ENCODE results near the gene ANO9. TPM values are rescaled to one million over a fixed set of nuclear protein-coding genes. Genes with fewer than 3 reads are reported as not detected.

Gene ANO9
- total and polyA plus RNA-seq, 2 experiments from 2014 or later, result 9.0 to 10.2 TPM

- H3K79me2 ChIP-seq (replicated peaks; ENCODE audit: insufficient read depth), result no peaks in the 10 kb centered on the region
- no peak overlapping the region for H3K27ac Mint-ChIP-seq
- H3K9me2 ChIP-seq (ENCODE audit: insufficient read depth), result no peaks in the 10 kb centered on the region
- ATAC-seq (no peak), DNase-seq (ENCODE audit: low spot score) (no peak)
- no peak overlapping the region for H3K4me3 Mint-ChIP-seq
- H3K27me3 Mint-ChIP-seq (ENCODE audit: insufficient read depth, low read depth, poor library complexity), result peaks cover 11% of the 10 kb centered on the region
- peaks cover 15% of the 10 kb centered on the region for H3K9me3 Mint-ChIP-seq
- H3K27ac ChIP-seq (ENCODE audit: low read depth), result no peak overlapping the region
- H3K27me3 ChIP-seq (ENCODE audit: insufficient read depth), result no peaks in the 10 kb centered on the region
- H3K4me2 ChIP-seq, result no peak overlapping the region
- H2AFZ ChIP-seq, result no peak overlapping the region
- TF ChIP-seq REST (IDR thresholded peaks at IDR 0.05; ENCODE audit: unreplicated experiment), result no peak
- no peak for TF ChIP-seq NANOG (IDR thresholded peaks at IDR 0.05; ENCODE audit: borderline replicate concordance)
- TF ChIP-seq EZH2 (IDR thresholded peaks at IDR 0.05; ENCODE audit: low read depth, unreplicated experiment), result no peak
- no peak for TF ChIP-seq ZNF114 (CRISPR knock-in tag; IDR thresholded peaks at IDR 0.05)
- TF ChIP-seq CREB1 (CRISPR knock-in tag; IDR thresholded peaks at IDR 0.05; ENCODE audit: low read depth), result no peak
- no peak for TF ChIP-seq JUNB (IDR thresholded peaks at IDR 0.05; ENCODE audit: unreplicated experiment)
- no peak for TF ChIP-seq ZNF331 (CRISPR knock-in tag; IDR thresholded peaks at IDR 0.05; ENCODE audit: low read depth)
- no peak for TF ChIP-seq POLR2AphosphoS5 (IDR thresholded peaks at IDR 0.05; ENCODE audit: low read depth)
- no peak; a peak in 1 of 4 replicates for TF ChIP-seq CTCF (conservative IDR thresholded peaks at IDR 0.05; ENCODE audit: low read depth in 2 of 2)
- H4K20me1 ChIP-seq (replicated peaks; ENCODE audit: insufficient read depth), result no peaks in the 10 kb centered on the region
- no peaks in the 10 kb centered on the region for H3K36me3 ChIP-seq (ENCODE audit: insufficient read depth)
- H3K4me3 ChIP-seq, result no peak overlapping the region
- peaks cover 2% of the 10 kb centered on the region; the same call in 1 of the 3 replicates for H3K4me1 Mint-ChIP-seq
- H3K4me1 ChIP-seq (ENCODE audit: insufficient read depth), result peaks cover 6% of the 10 kb centered on the region
- H3F3A ChIP-seq (replicated peaks; ENCODE audit: low read depth), result no peaks in the 10 kb centered on the region
- H3K36me3 Mint-ChIP-seq (ENCODE audit: low read depth), result peaks cover 14% of the 10 kb centered on the region; the same call in 2 of the 3 replicates
Measured at GRCh38 chr11:396948-397548, 44.8 kb downstream of the ANO9 start.

- TF ChIP-seq CTCF (conservative IDR thresholded peaks at IDR 0.05; ENCODE audit: low read depth in 2 of 2) (peak; percentile 22 to 50; a peak in 2 of 4 replicates), POLR2AphosphoS5 (IDR thresholded peaks at IDR 0.05; ENCODE audit: low read depth) (no peak)
- Mint-ChIP-seq H3K27me3 (ENCODE audit: insufficient read depth, low read depth, poor library complexity) (peaks cover 11% of the 10 kb centered on the region), H3K4me1 (peaks cover 2% of the 10 kb centered on the region; the same call in 1 of the 3 replicates), H3K4me3 (no peak overlapping the region), H3K9me3 (peaks cover 15% of the 10 kb centered on the region), H3K27ac (no peak overlapping the region), H3K36me3 (ENCODE audit: low read depth) (peaks cover 14% of the 10 kb centered on the region; the same call in 2 of the 3 replicates)
- no peak overlapping the region for H2AFZ ChIP-seq
- peaks cover 6% of the 10 kb centered on the region for H3K4me1 ChIP-seq (ENCODE audit: insufficient read depth)
- H3K27me3 ChIP-seq (ENCODE audit: insufficient read depth), result no peaks in the 10 kb centered on the region
- no peak overlapping the region for H3K4me2 ChIP-seq
- no peaks in the 10 kb centered on the region for H3K79me2 ChIP-seq (replicated peaks; ENCODE audit: insufficient read depth)
- H3K4me3 ChIP-seq, result no peak overlapping the region
- DNase-seq (ENCODE audit: low spot score) (peak; percentile 52), ATAC-seq (peak; percentile 33)
- no peaks in the 10 kb centered on the region for H3F3A ChIP-seq (replicated peaks; ENCODE audit: low read depth)
- H3K27ac ChIP-seq (ENCODE audit: low read depth), result no peak overlapping the region
- H3K9me2 ChIP-seq (ENCODE audit: insufficient read depth), result no peaks in the 10 kb centered on the region
- no peaks in the 10 kb centered on the region for H3K36me3 ChIP-seq (ENCODE audit: insufficient read depth)
- no peaks in the 10 kb centered on the region for H4K20me1 ChIP-seq (replicated peaks; ENCODE audit: insufficient read depth)
Measured at GRCh38 chr11:396511-396947, 45.3 kb downstream of the ANO9 start.
